ENCODE data around the gene OR2V1.
"Not testable (repeated sequence)": the region's sequence is repeated elsewhere in the genome, so short reads cannot be mapped to it uniquely, and the experiment has no call there.

Gene OR2V1

DNA sequence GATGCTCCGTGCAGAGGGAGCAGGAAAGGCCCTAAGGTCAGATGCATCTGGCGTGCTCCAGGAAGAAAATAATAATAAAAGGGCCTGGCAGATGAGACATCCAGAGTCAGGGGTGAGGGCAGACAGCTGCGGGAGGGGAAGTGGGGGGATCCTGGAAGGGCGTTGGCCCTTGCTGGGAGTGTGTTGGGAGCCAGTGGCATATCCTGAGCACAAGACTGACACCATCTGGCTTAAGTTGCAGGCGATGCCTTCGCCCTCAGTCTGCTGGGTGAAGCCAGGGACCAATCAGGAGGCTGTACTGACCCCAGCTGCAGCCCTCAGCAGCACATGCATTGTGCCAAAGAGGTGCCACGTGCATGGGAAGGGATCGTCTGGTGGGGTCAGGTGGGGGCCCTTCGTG lies 20.2 kb upstream of the OR2V1 start:
- no peak for DNase-seq
- Histone ChIP-seq H2AFZ (ENCODE audit: low read length) (no peak overlapping the region), H3K27ac (ENCODE audit: low read length) (no peak overlapping the region), H3K9me3 (replicated peaks; ENCODE audit: insufficient read depth, low read length) (no peaks in the 10 kb centered on the region), H3F3A (ENCODE audit: insufficient read depth, low read length) (no peaks in the 10 kb centered on the region), H3K9ac (ENCODE audit: low read length) (no peak overlapping the region), H3K4me1 (ENCODE audit: low read length) (no peaks in the 10 kb centered on the region), H3K4me3 (ENCODE audit: low read length) (no peak overlapping the region), H3K27me3 (replicated peaks; ENCODE audit: insufficient read depth, low read length) (peaks cover 17% of the 10 kb centered on the region; the same call in 1 of the 2 replicates), H4K20me1 (ENCODE audit: insufficient read depth, low read length) (no peaks in the 10 kb centered on the region), H3K79me2 (ENCODE audit: low read length) (no peaks in the 10 kb centered on the region), H3K9me2 (replicated peaks; ENCODE audit: insufficient read depth, low read length) (no peaks in the 10 kb centered on the region), H3K36me3 (replicated peaks; ENCODE audit: insufficient read depth, low read length) (no peaks in the 10 kb centered on the region), H3K4me2 (ENCODE audit: low read depth, low read length) (no peak overlapping the region)
- TF ChIP-seq, protein P1, sequence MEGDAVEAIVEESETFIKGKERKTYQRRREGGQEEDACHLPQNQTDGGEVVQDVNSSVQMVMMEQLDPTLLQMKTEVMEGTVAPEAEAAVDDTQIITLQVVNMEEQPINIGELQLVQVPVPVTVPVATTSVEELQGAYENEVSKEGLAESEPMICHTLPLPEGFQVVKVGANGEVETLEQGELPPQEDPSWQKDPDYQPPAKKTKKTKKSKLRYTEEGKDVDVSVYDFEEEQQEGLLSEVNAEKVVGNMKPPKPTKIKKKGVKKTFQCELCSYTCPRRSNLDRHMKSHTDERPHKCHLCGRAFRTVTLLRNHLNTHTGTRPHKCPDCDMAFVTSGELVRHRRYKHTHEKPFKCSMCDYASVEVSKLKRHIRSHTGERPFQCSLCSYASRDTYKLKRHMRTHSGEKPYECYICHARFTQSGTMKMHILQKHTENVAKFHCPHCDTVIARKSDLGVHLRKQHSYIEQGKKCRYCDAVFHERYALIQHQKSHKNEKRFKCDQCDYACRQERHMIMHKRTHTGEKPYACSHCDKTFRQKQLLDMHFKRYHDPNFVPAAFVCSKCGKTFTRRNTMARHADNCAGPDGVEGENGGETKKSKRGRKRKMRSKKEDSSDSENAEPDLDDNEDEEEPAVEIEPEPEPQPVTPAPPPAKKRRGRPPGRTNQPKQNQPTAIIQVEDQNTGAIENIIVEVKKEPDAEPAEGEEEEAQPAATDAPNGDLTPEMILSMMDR (IDR thresholded peaks at IDR 0.05; ENCODE audit: low read length), result no peak
- TF ChIP-seq EZH2phosphoT487 (IDR thresholded peaks at IDR 0.05; ENCODE audit: low read length), result no peak
- no peak for TF ChIP-seq EZH2 (optimal IDR thresholded peaks at IDR 0.05; ENCODE audit: low read depth, low read length)

DNA sequence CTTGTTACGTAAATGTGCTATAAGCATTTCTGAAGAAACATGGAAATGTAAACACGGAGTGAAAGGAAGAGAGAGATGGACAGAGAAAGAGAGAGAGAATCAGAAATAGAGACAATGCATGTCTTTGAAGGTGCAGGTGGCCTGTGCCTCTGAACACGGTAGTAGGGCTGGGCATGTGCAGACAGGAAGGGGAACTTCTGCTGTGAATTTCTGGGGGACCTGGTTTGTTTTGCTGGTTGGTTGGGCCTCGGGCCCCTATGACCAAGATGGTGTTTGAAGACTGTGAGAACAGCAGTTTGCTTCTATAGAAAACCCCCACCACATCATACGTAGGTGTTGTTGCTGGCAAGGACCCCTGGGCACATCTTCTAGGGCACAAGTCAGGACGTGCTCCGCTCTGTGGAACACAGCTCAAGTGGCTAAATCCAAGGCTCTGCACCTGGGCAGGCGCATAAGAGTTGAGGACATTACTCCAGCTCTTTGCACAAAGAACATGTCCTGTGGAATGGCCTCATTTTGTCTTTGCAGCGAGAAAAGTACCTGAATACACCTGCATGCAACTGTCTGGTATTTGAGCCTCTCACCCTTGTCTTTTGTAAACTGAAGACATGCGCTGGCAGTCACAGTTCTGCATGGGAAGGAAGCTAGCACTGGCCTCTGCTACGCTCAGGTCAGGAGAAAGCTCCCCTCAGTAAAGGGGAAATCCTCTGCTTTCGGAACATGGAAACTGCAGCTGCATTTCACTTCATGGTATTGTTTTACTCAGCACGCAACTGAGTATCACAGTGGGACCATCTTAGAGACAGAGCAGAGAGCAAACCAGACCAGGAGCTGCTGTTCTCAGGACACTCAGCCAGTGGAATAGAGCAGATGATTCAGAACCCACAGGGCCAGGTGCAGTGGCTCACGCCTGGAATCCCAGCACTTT lies 19.1 kb upstream of the OR2V1 start:
- H3K4me2 ChIP-seq (ENCODE audit: low read depth, low read length), result no peak overlapping the region
- no peaks in the 10 kb centered on the region for H3F3A ChIP-seq (ENCODE audit: insufficient read depth, low read length)
- TF ChIP-seq, protein P1 (IDR thresholded peaks at IDR 0.05; ENCODE audit: low read length), result no peak
- TF ChIP-seq EZH2 (optimal IDR thresholded peaks at IDR 0.05; ENCODE audit: low read depth, low read length) (no peak), EZH2phosphoT487 (IDR thresholded peaks at IDR 0.05; ENCODE audit: low read length) (no peak)
- no peak overlapping the region for H2AFZ ChIP-seq (ENCODE audit: low read length)
- H4K20me1 ChIP-seq (ENCODE audit: insufficient read depth, low read length), result no peaks in the 10 kb centered on the region
- H3K27me3 ChIP-seq (replicated peaks; ENCODE audit: insufficient read depth, low read length), result peaks cover 17% of the 10 kb centered on the region; the same call in 1 of the 2 replicates
- no peak overlapping the region for H3K27ac ChIP-seq (ENCODE audit: low read length)
- no peak overlapping the region for H3K9ac ChIP-seq (ENCODE audit: low read length)
- H3K4me3 ChIP-seq (ENCODE audit: low read length), result no peak overlapping the region
- H3K79me2 ChIP-seq (ENCODE audit: low read length), result no peaks in the 10 kb centered on the region
- H3K36me3 ChIP-seq (replicated peaks; ENCODE audit: insufficient read depth, low read length), result no peaks in the 10 kb centered on the region
- no peaks in the 10 kb centered on the region for H3K9me2 ChIP-seq (replicated peaks; ENCODE audit: insufficient read depth, low read length)
- no peaks in the 10 kb centered on the region for H3K4me1 ChIP-seq (ENCODE audit: low read length)
- no peaks in the 10 kb centered on the region for H3K9me3 ChIP-seq (replicated peaks; ENCODE audit: insufficient read depth, low read length)
- peak; percentile 36 for DNase-seq

DNA sequence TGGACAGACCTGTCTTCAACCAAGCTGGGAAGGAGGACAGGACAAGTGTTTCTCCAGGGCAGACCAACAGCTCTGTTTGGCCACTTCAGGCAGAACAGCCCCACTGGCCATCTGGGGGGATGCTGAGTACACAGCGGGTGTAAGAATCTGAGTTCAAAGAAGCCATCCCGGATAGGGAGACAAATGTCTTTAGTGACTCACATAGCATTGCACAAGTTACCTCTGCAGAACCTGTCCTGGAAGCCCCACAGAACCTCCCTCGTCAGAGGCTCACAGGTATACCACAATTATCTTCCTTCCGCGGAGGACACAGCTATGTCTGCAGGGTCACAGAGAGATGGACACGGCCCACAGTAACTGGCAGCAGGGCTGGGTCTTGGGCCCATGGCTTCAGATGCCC lies 18.4 kb upstream of the OR2V1 start:
- no peak overlapping the region for H2AFZ ChIP-seq (ENCODE audit: low read length)
- H3K36me3 ChIP-seq (replicated peaks; ENCODE audit: insufficient read depth, low read length), result no peaks in the 10 kb centered on the region
- H3F3A ChIP-seq (ENCODE audit: insufficient read depth, low read length), result no peaks in the 10 kb centered on the region
- no peak overlapping the region for H3K4me2 ChIP-seq (ENCODE audit: low read depth, low read length)
- TF ChIP-seq EZH2 (optimal IDR thresholded peaks at IDR 0.05; ENCODE audit: low read depth, low read length), result no peak
- no peak for TF ChIP-seq EZH2phosphoT487 (IDR thresholded peaks at IDR 0.05; ENCODE audit: low read length)
- TF ChIP-seq, protein P1 (IDR thresholded peaks at IDR 0.05; ENCODE audit: low read length), result no peak
- H4K20me1 ChIP-seq (ENCODE audit: insufficient read depth, low read length), result no peaks in the 10 kb centered on the region
- H3K4me3 ChIP-seq (ENCODE audit: low read length), result no peak overlapping the region
- no peak overlapping the region for H3K27ac ChIP-seq (ENCODE audit: low read length)
- H3K79me2 ChIP-seq (ENCODE audit: low read length), result no peaks in the 10 kb centered on the region
- no peak overlapping the region for H3K9ac ChIP-seq (ENCODE audit: low read length)
- no peak for DNase-seq
- no peaks in the 10 kb centered on the region for H3K4me1 ChIP-seq (ENCODE audit: low read length)
- no peaks in the 10 kb centered on the region for H3K9me3 ChIP-seq (replicated peaks; ENCODE audit: insufficient read depth, low read length)
- H3K9me2 ChIP-seq (replicated peaks; ENCODE audit: insufficient read depth, low read length), result no peaks in the 10 kb centered on the region
- H3K27me3 ChIP-seq (replicated peaks; ENCODE audit: insufficient read depth, low read length), result peaks cover 17% of the 10 kb centered on the region; the same call in 1 of the 2 replicates

DNA sequence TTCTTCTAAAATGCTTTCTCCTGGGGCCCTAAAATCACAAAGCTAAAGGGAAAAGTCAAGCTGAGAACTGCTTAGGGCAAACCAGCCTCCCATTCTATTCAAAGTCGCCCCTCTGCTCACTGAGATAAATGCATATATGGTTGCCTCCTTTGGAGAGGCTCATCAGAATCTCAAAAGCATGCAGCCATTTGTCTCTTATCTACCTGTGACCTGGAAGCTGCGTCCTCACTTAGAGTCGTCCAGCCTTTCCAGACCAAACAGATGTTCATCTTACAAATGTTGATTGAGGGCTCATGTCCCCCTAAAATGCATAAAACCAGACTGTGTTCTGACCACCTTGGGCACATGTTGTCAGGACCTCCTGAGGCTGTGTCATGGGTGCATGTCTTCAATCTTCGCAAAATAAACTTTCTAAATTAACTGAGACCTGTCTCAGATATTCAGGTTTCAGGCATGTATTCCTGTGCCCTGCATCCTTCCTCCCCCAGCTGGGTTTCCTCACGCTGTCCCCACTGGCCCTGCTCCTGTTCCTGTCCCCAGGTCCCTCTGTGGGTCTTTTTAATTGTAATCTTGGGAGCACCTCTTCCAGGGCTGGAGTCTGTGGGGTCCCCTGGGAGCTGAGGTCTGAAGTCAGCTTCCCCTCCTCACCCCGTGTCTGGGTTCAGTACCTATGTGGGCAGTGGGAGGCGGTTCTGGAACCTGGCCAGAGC lies 16.1 kb upstream of the OR2V1 start, which contains the start of gene OR2V2:
OR2V2 (plus strand) TSS at position 660 of the 710 bp plus-strand sequence. CDS start 7,357 bp downstream, outside the sequence.
- not testable (repeated sequence) for H3K9me3 ChIP-seq (replicated peaks; ENCODE audit: insufficient read depth, low read length); H2AFZ ChIP-seq (ENCODE audit: low read length); H3K36me3 ChIP-seq (replicated peaks; ENCODE audit: insufficient read depth, low read length); H3K27ac ChIP-seq (ENCODE audit: low read length); H3K4me2 ChIP-seq (ENCODE audit: low read depth, low read length); H3K4me3 ChIP-seq (ENCODE audit: low read length); H3K4me1 ChIP-seq (ENCODE audit: low read length); H4K20me1 ChIP-seq (ENCODE audit: insufficient read depth, low read length); H3K79me2 ChIP-seq (ENCODE audit: low read length); DNase-seq; H3K9me2 ChIP-seq (replicated peaks; ENCODE audit: insufficient read depth, low read length); H3K9ac ChIP-seq (ENCODE audit: low read length); H3F3A ChIP-seq (ENCODE audit: insufficient read depth, low read length)
- peaks cover 17% of the 10 kb centered on the region; the same call in 1 of the 2 replicates for H3K27me3 ChIP-seq (replicated peaks; ENCODE audit: insufficient read depth, low read length)

Measured in MM.1S (cell line).